HG03095 (cell line): ENCODE results near the gene CYP20A1.
A peak's percentile ranks its signal among the peaks of the same experiment; 100 is the strongest.
"Not testable (repeated sequence)": the region's sequence is repeated elsewhere in the genome, so short reads cannot be mapped to it uniquely, and the experiment has no call there.

Experiments used
- ATAC-seq: cut with Tn5 transposase; IDR thresholded peaks from one replicate; pipeline ENCODE4 v1.9.1; 2021; ENCODE audit warnings: moderate library complexity; ENCODE audit not compliant: unreplicated experiment

Gene CYP20A1

GRCh38 chr2:203238704-203239526 lies at the start of gene CYP20A1:
Gene CYP20A1, plus strand, starts transcription at chr2:203239018. Its CDS starts 45 bp downstream, at chr2:203239063.
- ATAC-seq: peak; percentile 86

- not testable (repeated sequence) for ATAC-seq
These were observed 48.3 kb upstream of the CYP20A1 start for GRCh38 chr2:203190547-203190946.

- ATAC-seq: not testable (repeated sequence)
These were observed 47.8 kb upstream of the CYP20A1 start for GRCh38 chr2:203191026-203191425.

GRCh38 chr2:203191961-203192360 lies 46.9 kb upstream of the CYP20A1 start:
- no peak for ATAC-seq

GRCh38 chr2:203195331-203196036 lies 43.3 kb upstream of the CYP20A1 start:
- ATAC-seq: no peak

- no peak for ATAC-seq
These were observed 38.0 kb upstream of the CYP20A1 start for GRCh38 chr2:203200866-203201265.

GRCh38 chr2:203201426-203201825 lies 37.4 kb upstream of the CYP20A1 start:
- no peak for ATAC-seq

GRCh38 chr2:203209538-203209937 lies 29.3 kb upstream of the CYP20A1 start:
- ATAC-seq: no peak

GRCh38 chr2:203225423-203226039 lies 13.3 kb upstream of the CYP20A1 start:
- ATAC-seq: no peak

- ATAC-seq: not testable (repeated sequence)
These were observed 9.1 kb upstream of the CYP20A1 start for GRCh38 chr2:203229674-203230073.

- no peak for ATAC-seq
These were observed 1.2 kb upstream of the CYP20A1 start for GRCh38 chr2:203237346-203238238.

- no peak for ATAC-seq
These were observed 520 bp upstream of the CYP20A1 start for GRCh38 chr2:203238292-203238703.

- ATAC-seq: no peak
These were observed 1.7 kb downstream of the CYP20A1 start for GRCh38 chr2:203240491-203240890.

- ATAC-seq: no peak
These were observed 3.7 kb downstream of the CYP20A1 start for GRCh38 chr2:203242518-203242917.

- ATAC-seq: no peak
These were observed 7.8 kb downstream of the CYP20A1 start for GRCh38 chr2:203246646-203247045.

- ATAC-seq: no peak
These were observed 14.0 kb downstream of the CYP20A1 start for GRCh38 chr2:203252818-203253217.

GRCh38 chr2:203253422-203254095 lies 14.7 kb downstream of the CYP20A1 start:
- ATAC-seq: not testable (repeated sequence)

GRCh38 chr2:203261326-203262159 lies 22.7 kb downstream of the CYP20A1 start:
- no peak for ATAC-seq

- ATAC-seq: no peak
These were observed 40.5 kb downstream of the CYP20A1 start for GRCh38 chr2:203279288-203279687.
